Stimulated activated CD4-positive, alpha-beta T cell treated with anti-CD3 and anti-CD28 coated beads, Interleukin-15, amount 100 ng/mL, for 1 hour (primary cell): ENCODE results near the gene CNBD2.
"Not testable (repeated sequence)": the region's sequence is repeated elsewhere in the genome, so short reads cannot be mapped to it uniquely, and the experiment has no call there.

ENCODE experiments used
- DNase-seq, 2 donors: peaks; one replicate each; pipeline ENCODE4 v3.0.0-alpha.2; 2020; ENCODE audit warnings: low read depth in 1 of 2, low spot score in 1 of 2

Gene CNBD2

GRCh38 chr20:35967979-35968640, at the start of gene CNBD2:
Gene CNBD2 (plus strand): TSS chr20:35968590. CDS start chr20:35968763, 173 bp downstream.
- DNase-seq, result no peak

- DNase-seq, result no peak
Measured at GRCh38 chr20:35920523-35920922, 47.9 kb upstream of the CNBD2 start.

DNA sequence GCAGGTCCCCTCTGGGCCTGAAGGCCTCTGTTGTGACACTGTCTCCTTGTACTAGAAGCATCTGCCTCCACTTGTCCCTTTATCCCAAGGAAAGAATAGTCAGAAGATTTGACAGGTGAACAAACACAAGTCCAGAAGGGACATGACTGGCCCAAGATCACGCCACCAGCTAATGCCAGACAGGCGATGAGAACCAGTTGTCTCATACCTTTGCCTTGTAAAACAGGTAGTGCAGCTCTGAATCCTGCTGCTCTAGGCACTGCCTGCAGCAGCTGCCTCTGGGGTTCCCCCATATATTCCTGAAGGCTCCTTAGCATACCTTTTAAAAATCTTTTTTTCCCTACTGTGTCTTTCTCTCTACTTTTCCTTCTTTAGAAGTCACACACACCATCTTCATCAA, 39.1 kb upstream of the CNBD2 start:
- DNase-seq, result no peak

DNA sequence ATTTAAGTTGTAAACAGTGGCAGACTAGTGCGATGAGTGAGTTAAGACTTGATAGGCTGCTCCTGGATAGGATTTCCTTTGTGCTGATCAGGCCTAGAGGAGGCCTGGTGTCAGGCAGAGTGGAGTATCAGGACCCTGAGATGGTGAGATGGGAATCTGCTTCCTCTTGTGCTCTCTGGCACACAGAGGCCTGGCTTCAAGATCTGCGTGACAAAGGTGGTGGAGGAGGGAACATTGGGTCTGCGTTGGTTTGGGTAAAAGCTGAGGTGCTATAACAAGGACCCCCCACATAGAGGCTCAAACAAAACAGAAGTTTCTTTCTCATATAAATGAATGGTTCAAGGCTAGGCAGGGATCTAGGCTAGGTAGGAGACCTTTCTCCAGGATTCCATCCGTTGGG, 34.3 kb upstream of the CNBD2 start:
- DNase-seq, result no peak

GRCh38 chr20:35939264-35939663, 29.1 kb upstream of the CNBD2 start:
- DNase-seq, result no peak

- no peak for DNase-seq
Measured at GRCh38 chr20:35941620-35942019, 26.8 kb upstream of the CNBD2 start.

DNA sequence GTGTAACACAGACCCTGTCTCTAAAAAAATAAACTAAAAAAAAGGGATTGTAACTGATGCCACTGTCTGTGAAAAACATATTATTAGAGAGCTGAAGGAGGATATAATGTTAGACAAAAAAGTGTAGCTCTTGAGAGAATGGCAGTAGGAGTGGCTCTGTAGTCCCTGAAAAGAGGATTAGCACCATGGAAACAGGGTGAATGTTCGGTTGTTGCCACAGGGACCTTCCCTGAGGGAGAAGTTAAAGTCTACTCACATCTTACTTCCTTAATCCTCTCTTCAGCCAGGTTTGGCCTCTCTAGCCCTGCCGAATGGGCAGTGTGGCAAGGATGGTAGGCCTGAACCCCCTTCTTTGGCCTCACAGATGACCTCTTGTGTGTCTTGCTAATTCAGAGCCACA, 26.1 kb upstream of the CNBD2 start:
- DNase-seq, result no peak

- no peak for DNase-seq
Measured at GRCh38 chr20:35947489-35947888, 20.9 kb upstream of the CNBD2 start.

DNA sequence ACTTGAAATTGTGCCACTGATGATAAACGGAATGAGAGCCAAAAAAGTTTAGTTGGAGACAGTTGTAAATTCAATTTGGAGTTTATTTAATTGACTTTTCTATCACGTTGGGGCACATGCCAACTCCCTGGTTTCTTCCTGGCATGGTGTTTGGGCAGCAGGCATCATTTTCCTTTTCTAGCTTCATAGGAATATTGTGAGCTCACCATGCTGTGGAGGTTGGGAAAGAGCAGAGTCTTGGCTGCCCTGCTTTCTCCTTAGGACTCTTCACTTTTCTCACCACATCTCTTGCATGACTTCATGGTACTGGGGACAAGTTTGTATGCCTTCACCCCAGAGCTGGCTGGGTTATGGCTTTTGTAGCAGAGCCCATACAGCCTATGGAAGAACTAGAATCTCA, 20.5 kb upstream of the CNBD2 start:
- no peak for DNase-seq

DNA sequence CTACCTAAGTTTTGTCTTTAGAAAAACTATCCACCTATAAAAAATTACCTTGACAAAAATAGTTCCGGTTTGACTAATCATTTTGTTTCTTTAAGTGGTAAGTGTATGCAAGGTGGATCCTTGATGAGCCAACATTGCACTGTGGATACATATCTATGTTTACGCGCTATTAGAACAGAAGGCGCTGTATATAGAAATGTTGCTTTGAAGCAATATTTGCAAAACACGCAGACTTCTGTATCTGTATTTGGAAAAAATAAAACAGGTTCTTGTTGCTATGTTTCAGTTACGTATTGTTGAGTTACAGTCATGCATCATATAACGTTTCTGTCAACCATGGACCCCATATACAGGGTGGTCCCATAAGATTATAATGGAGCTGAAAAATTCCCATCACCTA, 18.3 kb upstream of the CNBD2 start:
- no peak for DNase-seq

GRCh38 chr20:35952080-35952479, 16.3 kb upstream of the CNBD2 start:
- not testable (repeated sequence) for DNase-seq

GRCh38 chr20:35952480-35953386, 15.7 kb upstream of the CNBD2 start:
- DNase-seq, result no peak

GRCh38 chr20:35953387-35954199, 14.8 kb upstream of the CNBD2 start:
- peak; percentile 42 for DNase-seq

GRCh38 chr20:35954200-35954906, 14.0 kb upstream of the CNBD2 start, which contains the start of gene SCAND1:
Gene SCAND1 (minus strand): TSS chr20:35954502. CDS start chr20:35954284, 218 bp downstream.
- DNase-seq, result peak; percentile 91 to 94

DNA sequence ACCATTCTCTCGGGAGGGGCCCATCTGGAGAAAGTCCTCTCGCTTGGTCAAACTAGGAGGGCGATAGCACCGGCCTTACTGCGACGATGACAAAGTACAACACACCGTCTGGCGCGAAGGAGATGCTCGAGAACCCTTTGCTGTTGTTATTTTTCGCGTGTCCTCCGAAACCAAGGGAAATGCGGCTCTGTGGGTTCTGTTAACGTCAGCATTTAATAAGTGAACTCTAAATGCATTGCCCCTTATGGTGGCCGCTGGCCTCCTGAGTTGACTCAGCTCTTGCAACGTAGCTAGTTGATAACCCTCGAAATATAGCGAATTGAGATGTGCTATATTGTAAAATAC, 13.5 kb upstream of the CNBD2 start:
- no peak for DNase-seq

- DNase-seq, result no peak
Measured at GRCh38 chr20:35956616-35957015, 11.8 kb upstream of the CNBD2 start.

- not testable (repeated sequence) for DNase-seq
Measured at GRCh38 chr20:35959291-35959690, 9.1 kb upstream of the CNBD2 start.

DNA sequence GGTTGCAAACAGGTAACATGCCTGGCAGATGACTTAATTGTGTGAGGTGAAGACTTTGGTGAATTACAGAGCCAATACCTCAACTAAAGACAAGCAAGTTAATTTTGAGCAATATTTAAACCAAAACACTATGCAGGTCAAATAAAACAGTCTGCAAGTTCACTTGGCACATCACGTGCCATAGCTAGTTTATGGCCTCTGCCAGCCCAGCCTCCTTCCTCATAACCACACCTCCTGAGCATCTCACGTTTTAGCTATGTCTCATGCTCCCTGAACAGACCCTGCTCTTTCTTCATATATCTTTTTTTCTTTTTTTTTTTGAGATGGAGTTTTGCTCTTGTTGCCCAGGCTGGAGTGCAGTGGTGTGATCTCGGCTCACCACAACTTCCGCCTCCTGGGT, 4.5 kb upstream of the CNBD2 start:
- no peak for DNase-seq

- no peak for DNase-seq
Measured at GRCh38 chr20:35968930-35969329, 540 bp downstream of the CNBD2 start.

DNA sequence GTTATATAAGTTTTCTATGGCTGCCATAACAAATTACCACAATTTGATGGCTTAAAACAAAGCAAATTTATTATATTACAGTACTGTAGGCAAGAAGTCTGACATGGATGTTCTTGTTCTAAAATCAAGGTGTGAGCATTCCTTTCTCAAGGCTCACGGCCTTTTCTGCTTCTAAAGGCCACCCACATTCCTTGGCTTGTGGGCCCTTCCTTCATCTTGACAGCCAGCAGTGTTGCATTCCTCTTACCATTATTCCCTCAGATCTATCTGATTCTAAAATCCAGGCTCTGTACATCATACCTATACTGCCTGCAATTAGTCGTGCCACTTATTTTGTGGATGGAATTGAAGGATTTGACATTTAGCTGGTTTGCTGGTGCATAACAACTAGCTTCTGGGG, 3.6 kb downstream of the CNBD2 start:
- no peak for DNase-seq

DNA sequence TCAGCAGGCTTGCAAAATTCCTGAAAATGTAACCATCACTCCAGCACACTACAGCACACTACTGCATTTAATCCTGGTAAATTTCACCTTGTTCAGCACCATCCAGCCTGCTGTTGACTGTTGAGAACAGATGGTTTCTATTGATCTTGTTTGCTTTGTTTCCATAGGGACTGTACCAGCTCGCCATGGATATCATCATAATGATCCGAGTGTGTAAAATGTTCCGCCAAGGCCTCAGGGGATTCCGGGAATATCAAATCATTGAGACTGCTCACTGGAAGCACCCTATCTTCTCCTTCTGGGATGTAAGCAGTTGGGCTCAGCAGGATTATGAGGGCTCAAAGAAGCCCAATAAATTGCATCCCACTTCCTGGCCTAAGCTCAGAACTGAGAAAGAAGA, 4.1 kb downstream of the CNBD2 start:
- no peak for DNase-seq
